ENCODE measurements around the gene USP34.

Gene USP34

DNA sequence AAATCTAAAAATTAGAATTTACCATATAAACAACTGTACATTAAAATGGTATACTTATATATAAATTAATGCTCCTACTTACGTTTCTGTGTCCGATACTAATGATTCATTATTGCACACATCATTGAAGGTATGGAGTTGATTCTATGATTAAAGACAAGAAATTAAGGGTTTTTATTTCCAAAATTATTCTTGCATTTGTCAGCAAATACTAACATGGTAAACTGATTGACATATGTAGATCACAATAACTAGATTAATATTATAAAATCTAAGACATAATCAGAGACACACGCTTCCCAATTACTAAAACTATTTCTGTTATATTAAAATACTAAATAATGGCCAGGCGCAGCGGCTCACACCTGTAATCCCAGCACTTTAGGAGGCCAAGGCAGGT lies 92.6 kb downstream of the USP34 start:
- TF ChIP-seq CTCF (IDR thresholded peaks at IDR 0.05; ENCODE audit: low read depth, low read length): no peak
- no peak for DNase-seq (ENCODE audit: low read depth, low spot score)
- in situ Hi-C loops (cut with HindIII; ENCODE audit: low sequenced_read_pairs): no loop called here
- no peak overlapping the region for H3K4me3 ChIP-seq (ENCODE audit: low read depth, low read length)

DNA sequence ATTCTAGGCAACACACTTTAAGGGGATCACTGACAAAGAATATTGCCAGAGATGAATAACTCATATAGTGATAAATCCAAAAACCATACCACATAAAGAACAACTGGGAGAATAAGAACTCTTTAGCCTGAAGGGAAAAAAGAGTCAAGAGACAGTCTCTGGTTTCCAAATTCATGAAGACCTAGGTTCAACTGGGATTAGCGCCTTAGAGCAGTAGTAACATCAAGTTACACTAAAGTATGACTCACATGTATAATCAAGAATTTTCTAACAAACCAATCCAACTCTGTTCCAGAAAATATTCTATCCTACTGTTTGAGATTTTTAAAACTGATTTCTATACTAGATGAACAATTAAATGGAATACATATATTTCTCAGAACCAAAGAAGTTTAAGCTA lies 93.8 kb downstream of the USP34 start:
- no peak for DNase-seq (ENCODE audit: low read depth, low spot score)
- H3K4me3 ChIP-seq (ENCODE audit: low read depth, low read length): no peak overlapping the region
- in situ Hi-C loops (cut with HindIII; ENCODE audit: low sequenced_read_pairs): no loop called here
- TF ChIP-seq CTCF (IDR thresholded peaks at IDR 0.05; ENCODE audit: low read depth, low read length): no peak

DNA sequence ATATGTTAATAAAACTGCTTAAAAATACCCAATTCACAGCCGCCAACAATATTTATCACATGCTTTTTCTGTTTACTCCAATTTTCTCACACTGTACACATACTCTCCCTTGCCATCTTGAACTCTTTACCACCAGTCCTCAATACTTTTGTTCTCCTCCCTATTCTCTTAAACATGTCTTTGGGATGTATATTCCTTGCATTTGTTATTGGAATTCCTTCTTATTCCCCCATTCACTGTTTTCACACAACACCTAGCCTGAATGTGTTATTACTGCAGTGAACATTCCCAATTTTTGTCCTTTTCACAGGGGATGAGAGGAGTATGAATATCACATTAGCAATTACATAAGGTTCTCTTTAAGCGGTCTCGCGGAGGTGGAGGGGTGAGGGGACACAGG lies 94.7 kb downstream of the USP34 start:
- in situ Hi-C loops (cut with HindIII; ENCODE audit: low sequenced_read_pairs): no loop called here

DNA sequence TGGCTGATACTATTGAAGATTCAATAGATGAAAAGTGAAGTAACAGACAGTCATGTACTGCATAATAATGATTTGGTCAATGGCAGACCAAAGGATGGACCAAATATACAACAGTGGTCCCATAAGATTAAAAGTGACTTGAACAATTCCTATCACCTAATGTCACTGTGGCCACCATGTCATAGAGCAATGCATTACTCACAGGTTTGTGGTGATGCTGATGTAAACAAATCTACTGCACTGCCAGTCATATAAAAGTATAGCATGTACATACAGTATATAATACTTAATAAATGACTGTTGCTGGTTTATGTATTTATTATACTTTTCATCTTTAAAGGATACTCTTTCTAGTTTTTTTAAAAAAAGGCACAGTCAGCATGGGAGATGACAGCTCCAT lies 99.9 kb downstream of the USP34 start:
- DNase-seq (ENCODE audit: low read depth, low spot score): no peak
- no peak overlapping the region for H3K4me3 ChIP-seq (ENCODE audit: low read depth, low read length)
- in situ Hi-C loops (cut with HindIII; ENCODE audit: low sequenced_read_pairs): no loop called here
- TF ChIP-seq CTCF (IDR thresholded peaks at IDR 0.05; ENCODE audit: low read depth, low read length): no peak

More for the DNA sequence above, 94.7 kb downstream of the USP34 start:
- no peak for TF ChIP-seq CTCF (IDR thresholded peaks at IDR 0.05; ENCODE audit: low read depth, low read length)
- no peak overlapping the region for H3K4me3 ChIP-seq (ENCODE audit: low read depth, low read length)
- DNase-seq (ENCODE audit: low read depth, low spot score): no peak

GRCh38 chr2:61368687-61369665 lies 101.9 kb downstream of the USP34 start:
- in situ Hi-C loops (cut with HindIII; ENCODE audit: low sequenced_read_pairs): no loop called here
- DNase-seq (ENCODE audit: low read depth, low spot score): no peak
- TF ChIP-seq CTCF (IDR thresholded peaks at IDR 0.05; ENCODE audit: low read depth, low read length): no peak

DNA sequence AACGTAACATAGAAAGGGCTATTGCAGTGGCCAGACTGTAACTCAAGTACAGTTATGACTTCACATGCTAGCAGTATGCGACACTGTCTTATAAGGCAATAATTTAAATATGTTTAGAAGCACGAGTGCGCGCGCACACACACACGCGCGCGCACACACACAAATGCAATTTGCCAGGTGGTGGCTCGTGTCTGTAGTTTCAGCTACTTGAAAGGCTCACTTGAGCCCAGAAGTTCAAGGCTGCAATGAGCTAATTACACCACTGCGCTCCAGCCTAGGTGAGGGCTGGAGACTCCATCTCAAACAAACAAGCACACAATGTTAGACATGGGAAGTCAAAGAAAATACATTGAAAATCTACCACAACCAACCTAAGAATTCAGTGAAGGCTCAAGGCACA lies 103.7 kb downstream of the USP34 start:
- DNase-seq (ENCODE audit: low read depth, low spot score): no peak
- TF ChIP-seq CTCF (IDR thresholded peaks at IDR 0.05; ENCODE audit: low read depth, low read length): no peak
- no peak overlapping the region for H3K4me3 ChIP-seq (ENCODE audit: low read depth, low read length)
- in situ Hi-C loops (cut with HindIII; ENCODE audit: low sequenced_read_pairs): no loop called here

More at GRCh38 chr2:61368687-61369665, 101.9 kb downstream of the USP34 start:
- H3K4me3 ChIP-seq (ENCODE audit: low read depth, low read length): no peak overlapping the region
